Smooth muscle cell (in vitro differentiated cells): Measurements from ENCODE around the gene FAM193B. TPM values are rescaled to one million over a fixed set of nuclear protein-coding genes. Genes with fewer than 3 reads are reported as not detected.

Experiments
- DNase-seq: peaks from one replicate; lab custom pipeline; 2025; ENCODE audit not compliant: unreplicated experiment; lab: John Stamatoyannopoulos, UW
- H2AFZ ChIP-seq: fragments of 200-600 bp; sonication (generic); 2 replicates; pipeline ENCODE4 v1.6.0; 2016; ENCODE audit warnings: antibody characterized with exemption, low read depth, mild to moderate bottlenecking
- H3F3A ChIP-seq: fragments of 200-600 bp; sonication (generic); 2 replicates; pipeline ENCODE4 v1.6.0; 2017; ENCODE audit warnings: antibody characterized with exemption, low read depth
- H3K27ac ChIP-seq: fragments of 200-600 bp; sonication (generic); 2 replicates; pipeline ENCODE4 v1.5.1; 2016; ENCODE audit warnings: low read depth, mild to moderate bottlenecking
- H3K27me3 ChIP-seq: fragments of 200-600 bp; sonication (generic); 2 replicates; pipeline ENCODE4 v1.6.1; 2016; ENCODE audit warnings: low read depth, mild to moderate bottlenecking
- H3K36me3 ChIP-seq: fragments of 200-600 bp; sonication (generic); 2 replicates; pipeline ENCODE4 v1.5.1; 2016; ENCODE audit warnings: low read depth
- H3K4me1 ChIP-seq: fragments of 200-600 bp; sonication (generic); 2 replicates; pipeline ENCODE4 v1.5.1; 2016; ENCODE audit warnings: low read depth
- H3K4me2 ChIP-seq: fragments of 200-600 bp; sonication (generic); 2 replicates; pipeline ENCODE4 v1.6.0; 2016; ENCODE audit warnings: mild to moderate bottlenecking
- H3K4me3 ChIP-seq: fragments of 200-600 bp; sonication (generic); 2 replicates; pipeline ENCODE4 v1.5.1; 2016; ENCODE audit warnings: mild to moderate bottlenecking
- H3K79me2 ChIP-seq: fragments of 200-600 bp; sonication (generic); 2 replicates; pipeline ENCODE4 v1.6.0; 2016; ENCODE audit warnings: low read depth, mild to moderate bottlenecking
- H3K9ac ChIP-seq: fragments of 200-600 bp; sonication (generic); 2 replicates; pipeline ENCODE4 v1.6.0; 2016; ENCODE audit warnings: low read depth
- H3K9me3 ChIP-seq: fragments of 200-600 bp; sonication (generic); replicated peaks from 2 replicates; pipeline ENCODE4 v1.5.1; 2016; ENCODE audit warnings: low read depth
- H4K20me1 ChIP-seq: fragments of 200-600 bp; sonication (generic); 2 replicates; pipeline ENCODE4 v1.6.0; 2016; ENCODE audit warnings: low read depth
- CTCF ChIP-seq: fragments of 200-600 bp; sonication (generic); IDR thresholded peaks from 2 replicates; pipeline ENCODE4 v1.5.1; 2017; ENCODE audit warnings: borderline replicate concordance, mild to moderate bottlenecking, antibody characterized with exemption; ENCODE audit not compliant: insufficient read depth, poor library complexity, severe bottlenecking
- WGBS: methylation state at CpG from one replicate; pipeline ENCODE4 v1.1.7; 2016; ENCODE audit warnings: low lambda C conversion rate; 5-methylcytosine and 5-hydroxymethylcytosine counted together
- polyA plus RNA-seq: library from polyadenylated mRNA; unstranded; fragments of >200 nt; fragmentation: Nextera tagmentation; extraction: Ambion mirVana; gene quantifications from 2 replicates; pipeline ENCODE4 v1.2.1, GENCODE V29; 2016
- total RNA-seq: library from RNA; depleted of rRNA; stranded (reverse); fragments of >200 nt; gene quantifications from 2 replicates; pipeline ENCODE4 v1.2.3, GENCODE V29; 2014

FAM193B gene
- total and polyA plus RNA-seq, 2 experiments from 2014 or later, result 28.3 to 42.8 TPM

- Histone ChIP-seq H2AFZ (no peak overlapping the region), H3K27ac (no peak overlapping the region), H3K4me3 (no peak overlapping the region), H4K20me1 (peaks cover 90% of the 10 kb centered on the region), H3K79me2 (peaks cover 44% of the 10 kb centered on the region), H3K9me3 (no peaks in the 10 kb centered on the region), H3F3A (peaks cover 38% of the 10 kb centered on the region), H3K36me3 (no peaks in the 10 kb centered on the region), H3K9ac (no peak overlapping the region), H3K4me2 (no peak overlapping the region), H3K4me1 (peaks cover 25% of the 10 kb centered on the region), H3K27me3 (no peaks in the 10 kb centered on the region)
- 98% methylated on average over 15 of the region's 15 CpGs for WGBS
- no peak for DNase-seq
- no peak for TF ChIP-seq CTCF
These were observed 63.9 kb downstream of the FAM193B start for GRCh38 chr5:177490311-177490991.

GRCh38 chr5:177489119-177489716, 65.1 kb downstream of the FAM193B start:
- H3K27me3 ChIP-seq, result no peaks in the 10 kb centered on the region
- WGBS, result 90% methylated on average over 23 of the region's 26 CpGs
- DNase-seq, result no peak
- peaks cover 100% of the 10 kb centered on the region for H4K20me1 ChIP-seq
- H3K36me3 ChIP-seq, result no peaks in the 10 kb centered on the region
- H3K79me2 ChIP-seq, result peaks cover 43% of the 10 kb centered on the region
- H3K4me2 ChIP-seq, result no peak overlapping the region
- no peaks in the 10 kb centered on the region for H3K9me3 ChIP-seq
- no peak overlapping the region for H3K27ac ChIP-seq
- peaks cover 50% of the 10 kb centered on the region for H3F3A ChIP-seq
- no peak overlapping the region for H2AFZ ChIP-seq
- H3K4me1 ChIP-seq, result peaks cover 16% of the 10 kb centered on the region
- H3K4me3 ChIP-seq, result no peak overlapping the region
- no peak overlapping the region for H3K9ac ChIP-seq
- no peak for TF ChIP-seq CTCF

GRCh38 chr5:177487975-177488374, 66.4 kb downstream of the FAM193B start:
- DNase-seq, result no peak
- Histone ChIP-seq H3F3A (peaks cover 50% of the 10 kb centered on the region), H3K4me3 (no peak overlapping the region), H3K27me3 (no peaks in the 10 kb centered on the region), H3K79me2 (peaks cover 30% of the 10 kb centered on the region), H3K4me1 (peaks cover 6% of the 10 kb centered on the region), H3K9ac (no peak overlapping the region), H2AFZ (no peak overlapping the region), H3K36me3 (no peaks in the 10 kb centered on the region), H3K27ac (no peak overlapping the region), H3K4me2 (no peak overlapping the region), H4K20me1 (peaks cover 100% of the 10 kb centered on the region), H3K9me3 (no peaks in the 10 kb centered on the region)
- TF ChIP-seq CTCF, result no peak
- 97% methylated on average over 15 of the region's 15 CpGs for WGBS
